ENCODE data around the gene MEX3A. TPM values are rescaled to one million over a fixed set of nuclear protein-coding genes. Genes with fewer than 3 reads are reported as not detected.

Gene MEX3A
- polyA plus RNA-seq, 4 donors: 42.9 to 50.2 (median 46.4) TPM

Other genes starting within 250 kb of the MEX3A start
- gene GON4L, start 225.3 kb downstream of the MEX3A start, polyA plus RNA-seq (ENCODE audit: insufficient read length in 4 of 4): 10 to 100 TPM; 39.1 to 48.6 (median 44.8) TPM
- gene SYT11, start 222.9 kb downstream of the MEX3A start, polyA plus RNA-seq (ENCODE audit: insufficient read length in 4 of 4): 10 to 100 TPM; 20.6 to 24.2 (median 21.9) TPM
- gene RIT1, start 171.1 kb downstream of the MEX3A start, polyA plus RNA-seq (ENCODE audit: insufficient read length in 4 of 4): 10 to 100 TPM; 45.4 to 52.7 (median 49.2) TPM
- 10 to 100 TPM; 48.7 to 61.0 (median 50.7) TPM for gene KHDC4, start 148.1 kb downstream of the MEX3A start, polyA plus RNA-seq (ENCODE audit: insufficient read length in 4 of 4)
- gene RXFP4, start 140.8 kb downstream of the MEX3A start, polyA plus RNA-seq (ENCODE audit: insufficient read length in 4 of 4): under 1 TPM; 0.21 to 0.32 (median 0.23) TPM
- gene ARHGEF2, start 103.9 kb downstream of the MEX3A start, polyA plus RNA-seq (ENCODE audit: insufficient read length in 4 of 4): 10 to 100 TPM; 75.9 to 86.8 (median 80.2) TPM
- 100 to 1,000 TPM; 388 to 421 (median 420) TPM for gene SSR2, start 61.5 kb downstream of the MEX3A start, polyA plus RNA-seq (ENCODE audit: insufficient read length in 4 of 4)
- 10 to 100 TPM; 48.6 to 56.0 (median 52.2) TPM for gene UBQLN4, start 28.7 kb downstream of the MEX3A start, polyA plus RNA-seq (ENCODE audit: insufficient read length in 4 of 4)
- 10 to 100 TPM; 50.1 to 69.4 (median 54.7) TPM for gene LAMTOR2, start 27.7 kb downstream of the MEX3A start, polyA plus RNA-seq (ENCODE audit: insufficient read length in 4 of 4)
- gene RAB25, start 21.3 kb downstream of the MEX3A start, polyA plus RNA-seq (ENCODE audit: insufficient read length in 4 of 4): 10 to 100 TPM; 51.6 to 65.8 (median 57.7) TPM
- 100 to 1,000 TPM in 1 of 4 donors, 10 to 100 TPM in 3; 78.9 to 123 (median 90.4) TPM for gene LMNA, start 32.2 kb upstream of the MEX3A start, polyA plus RNA-seq (ENCODE audit: insufficient read length in 4 of 4)
- gene SEMA4A, start 71.1 kb upstream of the MEX3A start, polyA plus RNA-seq (ENCODE audit: insufficient read length in 4 of 4): 10 to 100 TPM; 18.2 to 27.1 (median 21.5) TPM
- 10 to 100 TPM; 26.9 to 32.7 (median 30.7) TPM for gene SLC25A44, start 111.6 kb upstream of the MEX3A start, polyA plus RNA-seq (ENCODE audit: insufficient read length in 4 of 4)
- gene PMF1, start 130.5 kb upstream of the MEX3A start, polyA plus RNA-seq (ENCODE audit: insufficient read length in 4 of 4): 10 to 100 TPM; 85.7 to 87.8 (median 86.9) TPM
- gene BGLAP, start 159.7 kb upstream of the MEX3A start, polyA plus RNA-seq (ENCODE audit: insufficient read length in 4 of 4): 1 to 10 TPM; 1.5 to 3.7 (median 2.3) TPM
- gene PAQR6, start 165.6 kb upstream of the MEX3A start, polyA plus RNA-seq (ENCODE audit: insufficient read length in 4 of 4): 1 to 10 TPM; 2.5 to 5.0 (median 3.8) TPM
- gene SMG5, start 200.4 kb upstream of the MEX3A start, polyA plus RNA-seq (ENCODE audit: insufficient read length in 4 of 4): 10 to 100 TPM; 60.8 to 64.6 (median 62.6) TPM
- gene TMEM79, start 201.9 kb upstream of the MEX3A start, polyA plus RNA-seq (ENCODE audit: insufficient read length in 4 of 4): 1 to 10 TPM; 4.8 to 7.5 (median 6.3) TPM
- 10 to 100 TPM; 57.3 to 70.0 (median 63.4) TPM for gene GLMP, start 213.2 kb upstream of the MEX3A start, polyA plus RNA-seq (ENCODE audit: insufficient read length in 4 of 4)
- under 1 TPM in 1 of 4 donors, not detected in 3; 0.24 TPM for gene VHLL, start 216.8 kb upstream of the MEX3A start, polyA plus RNA-seq (ENCODE audit: insufficient read length in 4 of 4)

All from right renal pelvis (tissue), 4 donors.